GM21367 (cell line): ENCODE results near the gene CINP.
"Not testable (repeated sequence)": the region's sequence is repeated elsewhere in the genome, so short reads cannot be mapped to it uniquely, and the experiment has no call there.

Source experiments
- ATAC-seq: cut with Tn5 transposase; IDR thresholded peaks from one replicate; pipeline ENCODE4 v1.9.1; 2021; ENCODE audit not compliant: unreplicated experiment

The CINP gene

GRCh38 chr14:102356280-102356679, 6.4 kb downstream of the CINP start:
- no peak for ATAC-seq

GRCh38 chr14:102353126-102353619, 9.5 kb downstream of the CINP start:
- ATAC-seq, result no peak

GRCh38 chr14:102352213-102352612, 10.5 kb downstream of the CINP start:
- ATAC-seq, result no peak

- ATAC-seq, result not testable (repeated sequence)
These were observed 11.1 kb downstream of the CINP start for GRCh38 chr14:102351593-102351992.

GRCh38 chr14:102351023-102351422, 11.7 kb downstream of the CINP start:
- ATAC-seq, result no peak

GRCh38 chr14:102348376-102348775, 14.3 kb downstream of the CINP start:
- ATAC-seq, result no peak

- no peak for ATAC-seq
These were observed 16.0 kb downstream of the CINP start for GRCh38 chr14:102346645-102347044.

- ATAC-seq, result no peak
These were observed 17.5 kb downstream of the CINP start for GRCh38 chr14:102345232-102345631.

GRCh38 chr14:102344485-102344884, 18.2 kb downstream of the CINP start:
- ATAC-seq, result no peak

GRCh38 chr14:102344084-102344483, 18.6 kb downstream of the CINP start:
- ATAC-seq, result no peak

GRCh38 chr14:102342238-102342637, 20.5 kb downstream of the CINP start:
- no peak for ATAC-seq

- no peak for ATAC-seq
These were observed 21.1 kb downstream of the CINP start for GRCh38 chr14:102341566-102341965.

GRCh38 chr14:102338724-102339123, 24.0 kb downstream of the CINP start:
- no peak for ATAC-seq

- ATAC-seq, result no peak
These were observed 27.5 kb downstream of the CINP start for GRCh38 chr14:102335163-102335562.

- ATAC-seq, result no peak
These were observed 28.6 kb downstream of the CINP start for GRCh38 chr14:102333795-102334705.

- no peak for ATAC-seq
These were observed 29.3 kb downstream of the CINP start for GRCh38 chr14:102333390-102333789.

- ATAC-seq, result no peak
These were observed 31.9 kb downstream of the CINP start for GRCh38 chr14:102330806-102331205.

GRCh38 chr14:102329381-102329780, 33.3 kb downstream of the CINP start:
- not testable (repeated sequence) for ATAC-seq

GRCh38 chr14:102326583-102326982, 36.1 kb downstream of the CINP start:
- no peak for ATAC-seq

GRCh38 chr14:102325791-102326345, 36.8 kb downstream of the CINP start:
- ATAC-seq, result no peak

- no peak for ATAC-seq
These were observed 39.6 kb downstream of the CINP start for GRCh38 chr14:102323102-102323501.
